ENCODE results near the gene CACNA1C. TPM values are rescaled to one million over a fixed set of nuclear protein-coding genes. Genes with fewer than 3 reads are reported as not detected.

Gene CACNA1C
- total RNA-seq, 2 donors from 2014 or later = 0.86 to 6.3 TPM

DNA sequence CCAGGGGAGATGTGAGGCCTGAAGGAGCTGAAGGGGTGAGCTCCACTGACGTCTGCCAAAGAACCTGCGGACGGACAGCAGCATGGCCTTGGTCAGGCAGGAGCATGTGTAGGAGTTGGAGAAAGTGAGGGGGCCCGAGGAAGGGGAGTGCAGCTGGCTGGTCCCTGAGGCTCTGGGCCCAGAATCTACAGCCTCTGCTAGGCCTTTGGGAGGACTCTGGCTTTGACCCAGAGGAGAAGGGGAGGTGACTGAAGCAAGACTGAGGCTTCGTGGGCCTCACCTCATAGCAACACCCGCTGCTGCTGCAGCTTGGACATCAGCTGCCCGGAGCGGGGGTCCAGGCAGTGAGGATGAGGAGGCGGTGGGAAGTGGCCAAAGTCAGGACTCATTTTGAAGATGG is 525.4 kb downstream of the CACNA1C start:
- H3K27me3 ChIP-seq (ENCODE audit: control insufficient read depth, insufficient read depth, low read length, poor library complexity, severe bottlenecking) = peaks cover 5% of the 10 kb centered on the region
- H3K36me3 Mint-ChIP-seq (ENCODE audit: low read depth) = no peaks in the 10 kb centered on the region
- no peak overlapping the region for H3K9ac ChIP-seq (ENCODE audit: extremely low read depth, low read length, poor library complexity, severe bottlenecking)
- DNase-seq = no peak
- no peaks in the 10 kb centered on the region for H3K9me3 Mint-ChIP-seq
- no peaks in the 10 kb centered on the region for H3K4me1 ChIP-seq (ENCODE audit: control insufficient read depth, insufficient read depth, low read length)
- H3K4me3 ChIP-seq (ENCODE audit: low read length) = no peak overlapping the region
- WGBS, 2 experiments (ENCODE audit: insufficient coverage in 1 of 2, insufficient read length in 1 of 2) = 92 to 97% methylated on average over 6 to 9 of the region's 9 CpGs
- no peak overlapping the region for H3K4me3 Mint-ChIP-seq
- no peaks in the 10 kb centered on the region for H3K9me3 ChIP-seq (ENCODE audit: control insufficient read depth, low read length)
- H3K36me3 ChIP-seq (ENCODE audit: control insufficient read depth, insufficient read depth, low read length) = no peaks in the 10 kb centered on the region
- peaks cover 33% of the 10 kb centered on the region for H3K27me3 Mint-ChIP-seq (ENCODE audit: insufficient read depth)
- peaks cover 24% of the 10 kb centered on the region for H3K4me1 Mint-ChIP-seq
- H3K27ac Mint-ChIP-seq = no peak overlapping the region
- no peak overlapping the region for H3K27ac ChIP-seq (ENCODE audit: low read depth, low read length)
- TF ChIP-seq, protein P1, sequence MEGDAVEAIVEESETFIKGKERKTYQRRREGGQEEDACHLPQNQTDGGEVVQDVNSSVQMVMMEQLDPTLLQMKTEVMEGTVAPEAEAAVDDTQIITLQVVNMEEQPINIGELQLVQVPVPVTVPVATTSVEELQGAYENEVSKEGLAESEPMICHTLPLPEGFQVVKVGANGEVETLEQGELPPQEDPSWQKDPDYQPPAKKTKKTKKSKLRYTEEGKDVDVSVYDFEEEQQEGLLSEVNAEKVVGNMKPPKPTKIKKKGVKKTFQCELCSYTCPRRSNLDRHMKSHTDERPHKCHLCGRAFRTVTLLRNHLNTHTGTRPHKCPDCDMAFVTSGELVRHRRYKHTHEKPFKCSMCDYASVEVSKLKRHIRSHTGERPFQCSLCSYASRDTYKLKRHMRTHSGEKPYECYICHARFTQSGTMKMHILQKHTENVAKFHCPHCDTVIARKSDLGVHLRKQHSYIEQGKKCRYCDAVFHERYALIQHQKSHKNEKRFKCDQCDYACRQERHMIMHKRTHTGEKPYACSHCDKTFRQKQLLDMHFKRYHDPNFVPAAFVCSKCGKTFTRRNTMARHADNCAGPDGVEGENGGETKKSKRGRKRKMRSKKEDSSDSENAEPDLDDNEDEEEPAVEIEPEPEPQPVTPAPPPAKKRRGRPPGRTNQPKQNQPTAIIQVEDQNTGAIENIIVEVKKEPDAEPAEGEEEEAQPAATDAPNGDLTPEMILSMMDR (conservative IDR thresholded peaks at IDR 0.05) = no peak

DNA sequence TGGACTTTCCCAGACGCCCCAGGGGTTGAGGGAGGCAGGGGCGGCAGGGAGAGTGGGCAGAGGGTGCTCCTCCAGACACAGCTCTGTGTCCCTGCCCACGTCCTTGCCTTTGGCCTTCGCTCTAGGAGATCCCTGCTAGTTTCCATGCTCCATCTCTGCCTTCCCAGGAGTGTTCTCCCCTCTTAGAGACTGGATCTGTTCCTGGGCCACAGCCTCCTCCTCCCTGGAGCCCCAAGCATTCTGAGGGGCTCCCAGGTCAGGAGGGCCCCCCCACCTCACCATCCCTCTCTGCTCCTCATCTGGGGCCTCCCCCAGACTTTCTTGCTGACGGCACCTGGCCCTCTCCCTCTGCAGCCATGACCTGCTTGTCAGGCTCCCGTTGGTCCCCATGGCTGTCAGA is 526.0 kb downstream of the CACNA1C start:
- peaks cover 7% of the 10 kb centered on the region for H3K27me3 ChIP-seq (ENCODE audit: control insufficient read depth, insufficient read depth, low read length, poor library complexity, severe bottlenecking)
- Mint-ChIP-seq H3K4me3 (no peak overlapping the region), H3K27me3 (ENCODE audit: insufficient read depth) (peaks cover 35% of the 10 kb centered on the region), H3K36me3 (ENCODE audit: low read depth) (no peaks in the 10 kb centered on the region), H3K27ac (no peak overlapping the region), H3K4me1 (peaks cover 24% of the 10 kb centered on the region), H3K9me3 (no peaks in the 10 kb centered on the region)
- H3K4me1 ChIP-seq (ENCODE audit: control insufficient read depth, insufficient read depth, low read length) = no peaks in the 10 kb centered on the region
- H3K36me3 ChIP-seq (ENCODE audit: control insufficient read depth, insufficient read depth, low read length) = no peaks in the 10 kb centered on the region
- H3K9ac ChIP-seq (ENCODE audit: extremely low read depth, low read length, poor library complexity, severe bottlenecking) = no peak overlapping the region
- no peak overlapping the region for H3K27ac ChIP-seq (ENCODE audit: low read depth, low read length)
- H3K9me3 ChIP-seq (ENCODE audit: control insufficient read depth, low read length) = no peaks in the 10 kb centered on the region
- no peak overlapping the region for H3K4me3 ChIP-seq (ENCODE audit: low read length)
- WGBS, 2 experiments (ENCODE audit: insufficient coverage in 1 of 2, insufficient read length in 1 of 2) = 90 to 93% methylated on average over 2 to 6 of the region's 6 CpGs
- TF ChIP-seq, protein P1 (conservative IDR thresholded peaks at IDR 0.05) = no peak
- DNase-seq = no peak

DNA sequence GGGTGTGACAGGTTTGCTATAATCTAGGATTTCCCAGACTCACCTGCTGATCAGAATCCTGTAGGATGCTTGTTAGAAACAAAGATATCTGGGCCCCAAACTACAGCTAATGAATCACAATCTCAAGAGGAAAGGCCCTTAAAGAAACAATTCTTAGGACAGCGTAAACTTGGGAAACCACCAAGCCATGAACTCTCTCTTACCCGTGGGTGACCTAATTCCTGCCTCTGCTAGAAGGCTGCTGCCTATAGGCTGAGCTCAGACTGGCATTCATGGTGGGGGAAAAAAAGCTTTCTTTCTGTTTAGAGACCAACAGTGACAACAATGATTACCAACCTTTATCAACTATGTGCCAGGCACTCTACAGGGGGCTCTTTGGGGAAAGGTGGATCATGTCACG is 528.0 kb downstream of the CACNA1C start:
- Mint-ChIP-seq H3K27me3 (ENCODE audit: insufficient read depth) (peaks cover 51% of the 10 kb centered on the region), H3K9me3 (no peaks in the 10 kb centered on the region)

More for the DNA sequence above, 528.0 kb downstream of the CACNA1C start:
- Mint-ChIP-seq H3K27ac (no peak overlapping the region), H3K36me3 (ENCODE audit: low read depth) (no peaks in the 10 kb centered on the region), H3K4me3 (no peak overlapping the region), H3K4me1 (peaks cover 6% of the 10 kb centered on the region)
- Histone ChIP-seq H3K27me3 (ENCODE audit: control insufficient read depth, insufficient read depth, low read length, poor library complexity, severe bottlenecking) (peaks cover 27% of the 10 kb centered on the region), H3K4me1 (ENCODE audit: control insufficient read depth, insufficient read depth, low read length) (no peaks in the 10 kb centered on the region), H3K9me3 (ENCODE audit: control insufficient read depth, low read length) (no peaks in the 10 kb centered on the region), H3K27ac (ENCODE audit: low read depth, low read length) (no peak overlapping the region), H3K36me3 (ENCODE audit: control insufficient read depth, insufficient read depth, low read length) (no peaks in the 10 kb centered on the region), H3K4me3 (ENCODE audit: low read length) (no peak overlapping the region), H3K9ac (ENCODE audit: extremely low read depth, low read length, poor library complexity, severe bottlenecking) (no peak overlapping the region)
- 64 to 100% methylated on average over 2 to 3 of the region's 3 CpGs for WGBS, 2 experiments (ENCODE audit: insufficient coverage in 1 of 2, insufficient read length in 1 of 2)
- no peak for DNase-seq
- TF ChIP-seq, protein P1 (conservative IDR thresholded peaks at IDR 0.05) = no peak

All from endodermal cell (in vitro differentiated cells).